ENCODE measurements around the gene EFCC1. TPM values are rescaled to one million over a fixed set of nuclear protein-coding genes. Genes with fewer than 3 reads are reported as not detected.

EFCC1 gene
- total RNA-seq, 1 experiment from 2014 or later: 0.39 TPM

DNA sequence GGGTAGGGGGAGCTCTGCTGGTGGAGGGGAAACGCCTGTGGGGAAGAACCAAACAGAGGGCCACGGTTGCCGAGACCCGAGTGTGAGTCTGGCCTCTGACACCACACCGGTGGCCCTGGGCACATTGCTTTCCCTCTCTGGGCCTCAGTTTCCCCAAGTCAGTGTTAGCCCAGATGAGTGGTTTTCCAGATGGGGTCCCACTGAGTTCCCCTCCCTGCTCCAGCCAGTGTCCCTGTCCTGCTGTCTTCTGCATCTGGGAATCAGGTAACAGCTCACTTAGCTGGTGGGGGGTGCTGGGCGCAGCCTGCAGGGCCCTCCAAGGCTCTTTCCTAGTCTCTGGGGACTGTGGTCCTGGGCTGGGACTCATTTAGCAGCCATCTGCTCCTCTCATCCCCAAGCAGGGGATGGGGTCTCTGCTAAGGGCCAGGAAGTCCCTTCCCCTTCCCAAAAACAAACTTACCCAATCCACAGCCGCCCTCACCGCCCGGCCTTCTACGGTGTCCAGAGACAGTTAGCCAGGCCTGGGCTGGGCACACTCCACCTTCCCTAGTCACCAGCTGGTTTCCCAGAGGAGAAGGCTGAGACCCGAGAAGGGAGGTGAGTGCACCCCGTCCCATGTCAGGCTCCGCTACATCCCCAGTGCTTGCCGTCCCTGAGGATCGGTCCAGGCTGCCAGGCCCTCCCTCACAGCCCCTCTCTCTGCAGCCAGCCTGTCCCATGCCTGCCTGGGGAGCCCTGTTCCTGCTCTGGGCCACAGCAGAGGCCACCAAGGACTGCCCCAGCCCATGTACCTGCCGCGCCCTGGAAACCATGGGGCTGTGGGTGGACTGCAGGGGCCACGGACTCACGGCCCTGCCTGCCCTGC lies 60.2 kb downstream of the EFCC1 start:
- CTCF ChIA-PET: no interaction called here

DNA sequence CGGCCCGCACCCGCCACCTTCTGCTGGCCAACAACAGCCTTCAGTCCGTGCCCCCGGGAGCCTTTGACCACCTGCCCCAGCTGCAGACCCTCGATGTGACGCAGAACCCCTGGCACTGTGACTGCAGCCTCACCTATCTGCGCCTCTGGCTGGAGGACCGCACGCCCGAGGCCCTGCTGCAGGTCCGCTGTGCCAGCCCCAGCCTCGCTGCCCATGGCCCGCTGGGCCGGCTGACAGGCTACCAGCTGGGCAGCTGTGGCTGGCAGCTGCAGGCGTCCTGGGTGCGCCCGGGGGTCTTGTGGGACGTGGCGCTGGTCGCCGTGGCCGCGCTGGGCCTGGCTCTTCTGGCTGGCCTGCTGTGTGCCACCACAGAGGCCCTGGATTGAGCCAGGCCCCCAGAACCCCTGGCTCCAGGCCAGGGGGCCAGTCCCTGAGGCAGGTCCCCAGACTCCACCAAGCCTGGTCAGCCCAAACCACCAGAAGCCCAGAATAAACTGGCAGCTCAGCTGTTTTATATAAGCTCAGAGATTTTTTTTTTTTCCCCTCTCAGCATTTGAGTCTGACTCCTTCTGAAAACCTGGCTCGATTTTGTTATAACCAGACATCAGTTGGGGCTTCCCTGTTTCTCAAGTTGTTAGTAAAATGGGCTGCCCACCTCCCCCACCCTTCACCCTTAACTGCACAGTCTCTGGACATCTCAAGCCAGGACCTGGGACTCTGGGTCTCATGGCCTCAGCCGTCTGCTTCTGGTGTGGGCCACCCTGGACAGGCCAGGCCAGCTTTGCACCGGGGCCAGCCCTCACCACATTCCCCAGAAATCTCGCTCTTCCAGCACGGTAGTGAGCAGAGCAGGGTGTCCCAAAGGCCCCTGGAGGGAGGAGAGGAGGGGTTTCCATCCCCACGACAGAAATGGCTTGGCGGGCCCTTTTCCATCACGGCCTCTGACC lies 61.1 kb downstream of the EFCC1 start:
- Histone ChIP-seq H3K9me3 (no peaks in the 10 kb centered on the region), H3K4me3 (ENCODE audit: low read depth, low read length) (no peak overlapping the region), H3K36me3 (ENCODE audit: control insufficient read depth, insufficient read depth, low read length) (no peaks in the 10 kb centered on the region), H3K27me3 (replicated peaks; ENCODE audit: control insufficient read depth, insufficient read depth, low read length) (no peaks in the 10 kb centered on the region), H3K4me1 (no peaks in the 10 kb centered on the region)
- Mint-ChIP-seq H3K4me1 (ENCODE audit: low read depth, unreplicated experiment) (no peaks in the 10 kb centered on the region), H3K4me3 (ENCODE audit: unreplicated experiment) (no peak overlapping the region), H3K27me3 (ENCODE audit: insufficient read depth, unreplicated experiment) (no peaks in the 10 kb centered on the region), H3K36me3 (ENCODE audit: insufficient read depth, unreplicated experiment) (no peaks in the 10 kb centered on the region), H3K27ac (ENCODE audit: unreplicated experiment) (peak overlapping the region; percentile 39), H3K9me3 (ENCODE audit: unreplicated experiment) (no peaks in the 10 kb centered on the region)
- ChIA-PET POLR2A (no interaction called here), CTCF (no interaction called here)
- TF ChIP-seq, protein P1, sequence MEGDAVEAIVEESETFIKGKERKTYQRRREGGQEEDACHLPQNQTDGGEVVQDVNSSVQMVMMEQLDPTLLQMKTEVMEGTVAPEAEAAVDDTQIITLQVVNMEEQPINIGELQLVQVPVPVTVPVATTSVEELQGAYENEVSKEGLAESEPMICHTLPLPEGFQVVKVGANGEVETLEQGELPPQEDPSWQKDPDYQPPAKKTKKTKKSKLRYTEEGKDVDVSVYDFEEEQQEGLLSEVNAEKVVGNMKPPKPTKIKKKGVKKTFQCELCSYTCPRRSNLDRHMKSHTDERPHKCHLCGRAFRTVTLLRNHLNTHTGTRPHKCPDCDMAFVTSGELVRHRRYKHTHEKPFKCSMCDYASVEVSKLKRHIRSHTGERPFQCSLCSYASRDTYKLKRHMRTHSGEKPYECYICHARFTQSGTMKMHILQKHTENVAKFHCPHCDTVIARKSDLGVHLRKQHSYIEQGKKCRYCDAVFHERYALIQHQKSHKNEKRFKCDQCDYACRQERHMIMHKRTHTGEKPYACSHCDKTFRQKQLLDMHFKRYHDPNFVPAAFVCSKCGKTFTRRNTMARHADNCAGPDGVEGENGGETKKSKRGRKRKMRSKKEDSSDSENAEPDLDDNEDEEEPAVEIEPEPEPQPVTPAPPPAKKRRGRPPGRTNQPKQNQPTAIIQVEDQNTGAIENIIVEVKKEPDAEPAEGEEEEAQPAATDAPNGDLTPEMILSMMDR (IDR thresholded peaks at IDR 0.05; ENCODE audit: insufficient read depth in 1 of 2, low read depth in 1 of 2, low read length in 1 of 2, severe bottlenecking in 1 of 2, unreplicated experiment in 1 of 2): no peak
- DNase-seq: no peak
- intact Hi-C loops (cut with micrococcal nuclease; ENCODE audit: unreplicated experiment): no loop called here
- no TSS peak for BruUV-seq (replicated peaks)

More for the DNA sequence above, 60.2 kb downstream of the EFCC1 start:
- Mint-ChIP-seq H3K36me3 (ENCODE audit: insufficient read depth, unreplicated experiment) (no peaks in the 10 kb centered on the region), H3K9me3 (ENCODE audit: unreplicated experiment) (no peaks in the 10 kb centered on the region), H3K27me3 (ENCODE audit: insufficient read depth, unreplicated experiment) (no peaks in the 10 kb centered on the region), H3K4me3 (ENCODE audit: unreplicated experiment) (no peak overlapping the region), H3K4me1 (ENCODE audit: low read depth, unreplicated experiment) (peaks cover 7% of the 10 kb centered on the region), H3K27ac (ENCODE audit: unreplicated experiment) (peak overlapping the region; percentile 68)
- no TSS peak for BruUV-seq (replicated peaks)
- TF ChIP-seq, protein P1 (IDR thresholded peaks at IDR 0.05; ENCODE audit: insufficient read depth in 1 of 2, low read depth in 1 of 2, low read length in 1 of 2, severe bottlenecking in 1 of 2, unreplicated experiment in 1 of 2): no peak
- no peaks in the 10 kb centered on the region for H3K36me3 ChIP-seq (ENCODE audit: control insufficient read depth, insufficient read depth, low read length)
- DNase-seq: no peak
- H3K27me3 ChIP-seq (replicated peaks; ENCODE audit: control insufficient read depth, insufficient read depth, low read length): no peaks in the 10 kb centered on the region
- POLR2A ChIA-PET: no interaction called here
- H3K4me3 ChIP-seq (ENCODE audit: low read depth, low read length): no peak overlapping the region
- peaks cover 6% of the 10 kb centered on the region for H3K4me1 ChIP-seq
- no peaks in the 10 kb centered on the region for H3K9me3 ChIP-seq
- intact Hi-C loops (cut with micrococcal nuclease; ENCODE audit: unreplicated experiment): no loop called here

DNA sequence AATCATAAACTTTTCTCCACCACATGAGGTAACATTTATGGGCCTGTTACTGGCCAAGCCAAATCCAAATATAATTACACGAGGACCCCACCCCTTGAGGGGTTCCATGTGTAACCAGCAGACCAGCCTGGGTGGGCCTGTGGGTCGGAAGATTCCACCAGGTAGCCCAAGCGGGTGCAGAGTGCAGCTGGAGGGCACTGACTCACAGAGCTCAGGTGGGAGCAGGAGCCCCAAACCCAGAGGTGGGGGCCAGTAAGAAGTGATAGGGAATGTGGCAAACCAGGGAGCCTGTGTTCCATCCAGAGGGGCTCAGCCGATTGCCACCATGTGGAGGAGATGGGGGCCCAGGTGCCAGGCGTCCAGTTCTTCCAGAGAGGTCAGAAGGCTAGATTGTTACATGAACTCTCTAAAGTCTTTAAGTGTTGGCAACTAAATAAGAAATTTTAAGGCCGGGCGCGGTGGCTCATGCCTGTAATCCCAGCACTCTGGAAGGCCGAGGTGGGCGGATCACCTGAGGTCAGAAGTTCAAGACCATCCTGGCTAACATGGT lies 62.1 kb downstream of the EFCC1 start:
- BruUV-seq (replicated peaks): no TSS peak
- no peaks in the 10 kb centered on the region for H3K36me3 Mint-ChIP-seq (ENCODE audit: insufficient read depth, unreplicated experiment)
- no peaks in the 10 kb centered on the region for H3K9me3 ChIP-seq
- no peaks in the 10 kb centered on the region for H3K27me3 Mint-ChIP-seq (ENCODE audit: insufficient read depth, unreplicated experiment)
- H3K27ac Mint-ChIP-seq (ENCODE audit: unreplicated experiment): peak overlapping the region; percentile 39
- no peaks in the 10 kb centered on the region for H3K27me3 ChIP-seq (replicated peaks; ENCODE audit: control insufficient read depth, insufficient read depth, low read length)
- H3K4me3 ChIP-seq (ENCODE audit: low read depth, low read length): no peak overlapping the region
- H3K36me3 ChIP-seq (ENCODE audit: control insufficient read depth, insufficient read depth, low read length): no peaks in the 10 kb centered on the region
- POLR2A ChIA-PET: no interaction called here
- no peaks in the 10 kb centered on the region for H3K4me1 ChIP-seq
- H3K4me3 Mint-ChIP-seq (ENCODE audit: unreplicated experiment): no peak overlapping the region
- TF ChIP-seq, protein P1 (IDR thresholded peaks at IDR 0.05; ENCODE audit: insufficient read depth in 1 of 2, low read depth in 1 of 2, low read length in 1 of 2, severe bottlenecking in 1 of 2, unreplicated experiment in 1 of 2): no peak
- intact Hi-C loops (cut with micrococcal nuclease; ENCODE audit: unreplicated experiment): no loop called here
- no peaks in the 10 kb centered on the region for H3K4me1 Mint-ChIP-seq (ENCODE audit: low read depth, unreplicated experiment)
- DNase-seq: no peak
- CTCF ChIA-PET: interaction anchor here (0.7 kb wide), 1 partner anchor 9 kb away, joined by 4 read pairs; no protein-coding TSS in a partner anchor
- no peaks in the 10 kb centered on the region for H3K9me3 Mint-ChIP-seq (ENCODE audit: unreplicated experiment)
